ENCODE measurements around the gene MEGF11.
A peak's percentile ranks its signal among the peaks of the same experiment; 100 is the strongest.

MEGF11 gene

DNA sequence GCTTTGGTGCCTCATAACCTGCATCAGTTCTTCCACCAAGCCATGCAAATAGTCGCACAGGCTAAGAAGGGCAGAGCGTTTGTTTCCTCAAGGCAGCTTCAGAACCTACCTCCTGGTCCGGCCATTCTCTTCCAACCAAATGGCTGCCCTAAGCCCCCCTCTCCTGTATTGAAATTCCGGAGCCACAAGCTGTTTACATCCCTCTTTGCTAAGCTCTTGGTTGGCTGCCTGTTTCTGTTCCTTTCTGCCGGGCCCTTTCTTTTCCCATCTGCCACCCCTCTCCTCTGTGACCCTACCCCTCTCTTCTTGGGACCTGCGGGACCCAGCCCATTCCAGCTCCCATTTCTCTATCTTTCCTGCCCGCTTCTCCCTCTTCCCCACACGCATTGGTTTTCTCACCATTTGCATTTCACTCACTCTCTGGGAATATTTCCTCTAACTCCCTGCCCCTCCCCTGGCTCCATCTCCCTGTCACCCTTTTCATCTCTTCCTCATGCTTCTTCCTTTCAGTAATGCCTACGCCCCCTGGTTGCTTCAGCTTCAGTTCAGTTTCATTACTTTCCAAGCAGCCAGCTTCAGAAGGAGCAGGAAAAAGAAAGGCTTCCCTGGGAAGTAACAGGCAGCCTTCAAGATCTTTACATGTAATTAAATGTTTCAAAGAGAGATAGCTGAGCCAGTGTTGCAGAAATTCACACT, 270.8 kb downstream of the MEGF11 start:
- ATAC-seq, result no peak
- TF ChIP-seq ZNF8 (CRISPR knock-in tag; IDR thresholded peaks at IDR 0.05), result no peak
- TF ChIP-seq RARB (CRISPR knock-in tag; IDR thresholded peaks at IDR 0.05), result no peak
- TF ChIP-seq, protein P1, sequence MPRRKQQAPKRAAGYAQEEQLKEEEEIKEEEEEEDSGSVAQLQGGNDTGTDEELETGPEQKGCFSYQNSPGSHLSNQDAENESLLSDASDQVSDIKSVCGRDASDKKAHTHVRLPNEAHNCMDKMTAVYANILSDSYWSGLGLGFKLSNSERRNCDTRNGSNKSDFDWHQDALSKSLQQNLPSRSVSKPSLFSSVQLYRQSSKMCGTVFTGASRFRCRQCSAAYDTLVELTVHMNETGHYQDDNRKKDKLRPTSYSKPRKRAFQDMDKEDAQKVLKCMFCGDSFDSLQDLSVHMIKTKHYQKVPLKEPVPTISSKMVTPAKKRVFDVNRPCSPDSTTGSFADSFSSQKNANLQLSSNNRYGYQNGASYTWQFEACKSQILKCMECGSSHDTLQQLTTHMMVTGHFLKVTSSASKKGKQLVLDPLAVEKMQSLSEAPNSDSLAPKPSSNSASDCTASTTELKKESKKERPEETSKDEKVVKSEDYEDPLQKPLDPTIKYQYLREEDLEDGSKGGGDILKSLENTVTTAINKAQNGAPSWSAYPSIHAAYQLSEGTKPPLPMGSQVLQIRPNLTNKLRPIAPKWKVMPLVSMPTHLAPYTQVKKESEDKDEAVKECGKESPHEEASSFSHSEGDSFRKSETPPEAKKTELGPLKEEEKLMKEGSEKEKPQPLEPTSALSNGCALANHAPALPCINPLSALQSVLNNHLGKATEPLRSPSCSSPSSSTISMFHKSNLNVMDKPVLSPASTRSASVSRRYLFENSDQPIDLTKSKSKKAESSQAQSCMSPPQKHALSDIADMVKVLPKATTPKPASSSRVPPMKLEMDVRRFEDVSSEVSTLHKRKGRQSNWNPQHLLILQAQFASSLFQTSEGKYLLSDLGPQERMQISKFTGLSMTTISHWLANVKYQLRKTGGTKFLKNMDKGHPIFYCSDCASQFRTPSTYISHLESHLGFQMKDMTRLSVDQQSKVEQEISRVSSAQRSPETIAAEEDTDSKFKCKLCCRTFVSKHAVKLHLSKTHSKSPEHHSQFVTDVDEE (CRISPR knock-in tag; IDR thresholded peaks at IDR 0.05), result no peak
- no peak for TF ChIP-seq BACH2 (CRISPR knock-in tag; IDR thresholded peaks at IDR 0.05; ENCODE audit: borderline replicate concordance)
- TF ChIP-seq, protein P2, sequence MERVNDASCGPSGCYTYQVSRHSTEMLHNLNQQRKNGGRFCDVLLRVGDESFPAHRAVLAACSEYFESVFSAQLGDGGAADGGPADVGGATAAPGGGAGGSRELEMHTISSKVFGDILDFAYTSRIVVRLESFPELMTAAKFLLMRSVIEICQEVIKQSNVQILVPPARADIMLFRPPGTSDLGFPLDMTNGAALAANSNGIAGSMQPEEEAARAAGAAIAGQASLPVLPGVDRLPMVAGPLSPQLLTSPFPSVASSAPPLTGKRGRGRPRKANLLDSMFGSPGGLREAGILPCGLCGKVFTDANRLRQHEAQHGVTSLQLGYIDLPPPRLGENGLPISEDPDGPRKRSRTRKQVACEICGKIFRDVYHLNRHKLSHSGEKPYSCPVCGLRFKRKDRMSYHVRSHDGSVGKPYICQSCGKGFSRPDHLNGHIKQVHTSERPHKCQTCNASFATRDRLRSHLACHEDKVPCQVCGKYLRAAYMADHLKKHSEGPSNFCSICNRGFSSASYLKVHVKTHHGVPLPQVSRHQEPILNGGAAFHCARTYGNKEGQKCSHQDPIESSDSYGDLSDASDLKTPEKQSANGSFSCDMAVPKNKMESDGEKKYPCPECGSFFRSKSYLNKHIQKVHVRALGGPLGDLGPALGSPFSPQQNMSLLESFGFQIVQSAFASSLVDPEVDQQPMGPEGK (CRISPR knock-in tag; IDR thresholded peaks at IDR 0.05; ENCODE audit: borderline replicate concordance), result no peak
- TF ChIP-seq ZC3H10 (CRISPR knock-in tag; IDR thresholded peaks at IDR 0.05), result no peak
- TF ChIP-seq, protein P3, sequence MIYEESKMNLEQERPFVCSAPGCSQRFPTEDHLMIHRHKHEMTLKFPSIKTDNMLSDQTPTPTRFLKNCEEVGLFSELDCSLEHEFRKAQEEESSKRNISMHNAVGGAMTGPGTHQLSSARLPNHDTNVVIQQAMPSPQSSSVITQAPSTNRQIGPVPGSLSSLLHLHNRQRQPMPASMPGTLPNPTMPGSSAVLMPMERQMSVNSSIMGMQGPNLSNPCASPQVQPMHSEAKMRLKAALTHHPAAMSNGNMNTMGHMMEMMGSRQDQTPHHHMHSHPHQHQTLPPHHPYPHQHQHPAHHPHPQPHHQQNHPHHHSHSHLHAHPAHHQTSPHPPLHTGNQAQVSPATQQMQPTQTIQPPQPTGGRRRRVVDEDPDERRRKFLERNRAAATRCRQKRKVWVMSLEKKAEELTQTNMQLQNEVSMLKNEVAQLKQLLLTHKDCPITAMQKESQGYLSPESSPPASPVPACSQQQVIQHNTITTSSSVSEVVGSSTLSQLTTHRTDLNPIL (CRISPR knock-in tag; IDR thresholded peaks at IDR 0.05; ENCODE audit: low read depth), result no peak
- TF ChIP-seq, protein P4, sequence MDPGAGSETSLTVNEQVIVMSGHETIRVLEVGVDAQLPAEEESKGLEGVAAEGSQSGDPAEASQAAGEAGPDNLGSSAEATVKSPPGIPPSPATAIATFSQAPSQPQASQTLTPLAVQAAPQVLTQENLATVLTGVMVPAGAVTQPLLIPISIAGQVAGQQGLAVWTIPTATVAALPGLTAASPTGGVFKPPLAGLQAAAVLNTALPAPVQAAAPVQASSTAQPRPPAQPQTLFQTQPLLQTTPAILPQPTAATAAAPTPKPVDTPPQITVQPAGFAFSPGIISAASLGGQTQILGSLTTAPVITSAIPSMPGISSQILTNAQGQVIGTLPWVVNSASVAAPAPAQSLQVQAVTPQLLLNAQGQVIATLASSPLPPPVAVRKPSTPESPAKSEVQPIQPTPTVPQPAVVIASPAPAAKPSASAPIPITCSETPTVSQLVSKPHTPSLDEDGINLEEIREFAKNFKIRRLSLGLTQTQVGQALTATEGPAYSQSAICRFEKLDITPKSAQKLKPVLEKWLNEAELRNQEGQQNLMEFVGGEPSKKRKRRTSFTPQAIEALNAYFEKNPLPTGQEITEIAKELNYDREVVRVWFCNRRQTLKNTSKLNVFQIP (CRISPR knock-in tag; IDR thresholded peaks at IDR 0.05; ENCODE audit: borderline replicate concordance, low read depth), result no peak
- no peak for TF ChIP-seq OSR1 (CRISPR knock-in tag; IDR thresholded peaks at IDR 0.05)
- TF ChIP-seq ZNF70 (CRISPR knock-in tag; IDR thresholded peaks at IDR 0.05), result no peak
- no peak for TF ChIP-seq GLIS3 (CRISPR knock-in tag; IDR thresholded peaks at IDR 0.05)
- no peak for TF ChIP-seq ISL1 (CRISPR knock-in tag; IDR thresholded peaks at IDR 0.05)
- no peak for TF ChIP-seq ZFP30 (CRISPR knock-in tag; IDR thresholded peaks at IDR 0.05)
- TF ChIP-seq TCF4 (CRISPR knock-in tag; IDR thresholded peaks at IDR 0.05; ENCODE audit: borderline replicate concordance), result no peak
- TF ChIP-seq ZFP3 (CRISPR knock-in tag; IDR thresholded peaks at IDR 0.05), result no peak
- TF ChIP-seq, protein P5, sequence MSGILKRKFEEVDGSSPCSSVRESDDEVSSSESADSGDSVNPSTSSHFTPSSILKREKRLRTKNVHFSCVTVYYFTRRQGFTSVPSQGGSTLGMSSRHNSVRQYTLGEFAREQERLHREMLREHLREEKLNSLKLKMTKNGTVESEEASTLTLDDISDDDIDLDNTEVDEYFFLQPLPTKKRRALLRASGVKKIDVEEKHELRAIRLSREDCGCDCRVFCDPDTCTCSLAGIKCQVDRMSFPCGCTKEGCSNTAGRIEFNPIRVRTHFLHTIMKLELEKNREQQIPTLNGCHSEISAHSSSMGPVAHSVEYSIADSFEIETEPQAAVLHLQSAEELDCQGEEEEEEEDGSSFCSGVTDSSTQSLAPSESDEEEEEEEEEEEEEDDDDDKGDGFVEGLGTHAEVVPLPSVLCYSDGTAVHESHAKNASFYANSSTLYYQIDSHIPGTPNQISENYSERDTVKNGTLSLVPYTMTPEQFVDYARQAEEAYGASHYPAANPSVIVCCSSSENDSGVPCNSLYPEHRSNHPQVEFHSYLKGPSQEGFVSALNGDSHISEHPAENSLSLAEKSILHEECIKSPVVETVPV (CRISPR knock-in tag; IDR thresholded peaks at IDR 0.05), result no peak
- no peak for TF ChIP-seq CSDC2 (CRISPR knock-in tag; IDR thresholded peaks at IDR 0.05)
- no peak for TF ChIP-seq SNAI2 (CRISPR knock-in tag; IDR thresholded peaks at IDR 0.05)
- no peak for TF ChIP-seq ESRRG (CRISPR knock-in tag; IDR thresholded peaks at IDR 0.05)
- no peak for TF ChIP-seq ARNTL (CRISPR knock-in tag; IDR thresholded peaks at IDR 0.05; ENCODE audit: borderline replicate concordance, low read depth)

DNA sequence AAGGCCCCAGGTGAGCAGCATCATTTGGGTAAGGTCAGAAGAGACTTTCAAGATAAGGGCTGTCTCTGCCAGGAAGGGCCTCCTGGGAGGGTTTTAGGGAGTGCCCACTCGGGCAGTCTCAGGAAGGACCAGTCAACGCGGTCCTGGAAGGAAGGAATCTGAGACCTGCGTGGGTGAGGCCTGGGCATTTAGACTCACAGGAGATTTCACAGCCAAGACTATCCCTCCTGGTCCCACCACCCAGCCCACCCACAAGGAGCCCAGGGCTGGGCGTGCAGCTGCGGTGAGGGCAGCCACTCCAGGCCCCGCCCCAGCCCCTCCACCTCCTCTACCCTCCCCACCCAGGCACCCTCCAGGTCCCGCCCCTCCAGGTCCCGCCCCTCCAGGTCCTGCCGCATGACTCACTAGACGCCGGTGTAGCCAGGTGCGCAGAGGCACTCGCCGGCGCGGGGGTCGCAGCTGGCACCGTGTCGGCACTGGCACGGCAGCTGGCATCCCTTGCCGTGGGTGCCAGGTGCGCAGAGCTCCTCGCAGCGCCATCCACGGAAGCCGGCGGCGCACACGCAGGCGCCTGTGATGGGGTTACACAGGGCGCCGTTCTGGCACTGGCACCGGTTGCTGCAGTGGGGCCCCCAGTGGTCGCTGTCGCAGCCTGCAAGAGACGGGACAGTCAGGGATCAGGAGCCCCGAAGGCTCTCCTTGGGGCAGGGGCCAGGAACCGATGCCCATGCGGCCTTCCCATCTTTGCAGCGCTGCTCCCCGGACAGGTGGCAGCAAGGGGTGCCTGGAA, 271.5 kb downstream of the MEGF11 start:
- ATAC-seq, result peak; percentile 55
- TF ChIP-seq ISL1 (CRISPR knock-in tag; IDR thresholded peaks at IDR 0.05) (no peak), ARNTL (CRISPR knock-in tag; IDR thresholded peaks at IDR 0.05; ENCODE audit: borderline replicate concordance, low read depth) (no peak), ZFP30 (CRISPR knock-in tag; IDR thresholded peaks at IDR 0.05) (no peak), TOX (CRISPR knock-in tag; IDR thresholded peaks at IDR 0.05; ENCODE audit: borderline replicate concordance) (no peak), RARB (CRISPR knock-in tag; IDR thresholded peaks at IDR 0.05) (no peak), SNAI2 (CRISPR knock-in tag; IDR thresholded peaks at IDR 0.05) (no peak), PPARA (CRISPR knock-in tag; IDR thresholded peaks at IDR 0.05; ENCODE audit: borderline replicate concordance) (no peak), ESRRG (CRISPR knock-in tag; IDR thresholded peaks at IDR 0.05) (no peak), ZNF70 (CRISPR knock-in tag; IDR thresholded peaks at IDR 0.05) (no peak), ZNF8 (CRISPR knock-in tag; IDR thresholded peaks at IDR 0.05) (no peak), BACH2 (CRISPR knock-in tag; IDR thresholded peaks at IDR 0.05; ENCODE audit: borderline replicate concordance) (no peak), TCF4 (CRISPR knock-in tag; IDR thresholded peaks at IDR 0.05; ENCODE audit: borderline replicate concordance) (no peak), CSDC2 (CRISPR knock-in tag; IDR thresholded peaks at IDR 0.05) (no peak), ZFP3 (CRISPR knock-in tag; IDR thresholded peaks at IDR 0.05) (no peak)
- TF ChIP-seq, protein P1 (CRISPR knock-in tag; IDR thresholded peaks at IDR 0.05), result no peak
- TF ChIP-seq, protein P3 (CRISPR knock-in tag; IDR thresholded peaks at IDR 0.05; ENCODE audit: low read depth), result no peak
